ENCODE data around the gene PCCB. TPM values are rescaled to one million over a fixed set of nuclear protein-coding genes. Genes with fewer than 3 reads are reported as not detected.

PCCB gene
- total and polyA plus RNA-seq, 2 donors (not counting 1 experiment from before 2014, with no cell fraction given), result 12.1 to 15.5 TPM

GRCh38 chr3:136292500-136292899 is 42.4 kb downstream of the PCCB start:
- ATAC-seq (ENCODE audit: low read depth), result no peak
- Histone ChIP-seq H3K36me3 (replicated peaks in 1 of 2; ENCODE audit: control extremely low read depth in 1 of 2, control insufficient read depth in 1 of 2, extremely low read depth in 1 of 2, insufficient read depth in 2 of 2, low read length in 1 of 2) (peaks cover 3 to 27% of the 10 kb centered on the region in 2 experiments), H3K9me3 (ENCODE audit: control extremely low read depth in 1 of 3, control insufficient read depth in 2 of 3, insufficient read depth in 1 of 3, low read length in 2 of 3) (no peaks in the 10 kb centered on the region), H3K79me2 (ENCODE audit: control insufficient read depth, insufficient read depth, low read length) (peaks cover 4% of the 10 kb centered on the region), H3K4me1 (ENCODE audit: control insufficient read depth in 2 of 2, insufficient read depth in 2 of 2, low read length in 2 of 2) (no peaks in the 10 kb centered on the region), H3K27ac (ENCODE audit: low read length in 2 of 2) (no peak overlapping the region), H3K4me2 (replicated peaks; ENCODE audit: low read depth, low read length, poor library complexity, severe bottlenecking) (no peak overlapping the region), H4K20me1 (ENCODE audit: control insufficient read depth, insufficient read depth, low read length, poor library complexity, severe bottlenecking) (no peaks in the 10 kb centered on the region), H3K27me3 (replicated peaks in 1 of 4; ENCODE audit: control extremely low read depth in 1 of 4, control insufficient read depth in 3 of 4, insufficient read depth in 4 of 4, low read length in 3 of 4) (no peaks in the 10 kb centered on the region), H2AFZ (ENCODE audit: insufficient read depth, low read depth, low read length, poor library complexity, severe bottlenecking) (no peak overlapping the region), H3K9ac (ENCODE audit: low read length) (no peak overlapping the region), H3K4me3 (ENCODE audit: control extremely low read depth in 1 of 5, extremely low read depth in 1 of 5, insufficient read depth in 1 of 5, low read depth in 2 of 5, low read length in 4 of 5) (no peak overlapping the region)
- Mint-ChIP-seq H3K27ac (no peak overlapping the region), H3K4me3 (no peak overlapping the region), H3K9me3 (ENCODE audit: insufficient read depth) (no peaks in the 10 kb centered on the region), H3K4me1 (peaks cover 3% of the 10 kb centered on the region), H3K27me3 (no peaks in the 10 kb centered on the region)
- DNase-seq, result no peak
- no peak for TF ChIP-seq EZH2 (IDR thresholded peaks at IDR 0.05; ENCODE audit: borderline replicate concordance, insufficient read depth, low read depth, low read length, poor library complexity, severe bottlenecking)
- TF ChIP-seq, protein P1, sequence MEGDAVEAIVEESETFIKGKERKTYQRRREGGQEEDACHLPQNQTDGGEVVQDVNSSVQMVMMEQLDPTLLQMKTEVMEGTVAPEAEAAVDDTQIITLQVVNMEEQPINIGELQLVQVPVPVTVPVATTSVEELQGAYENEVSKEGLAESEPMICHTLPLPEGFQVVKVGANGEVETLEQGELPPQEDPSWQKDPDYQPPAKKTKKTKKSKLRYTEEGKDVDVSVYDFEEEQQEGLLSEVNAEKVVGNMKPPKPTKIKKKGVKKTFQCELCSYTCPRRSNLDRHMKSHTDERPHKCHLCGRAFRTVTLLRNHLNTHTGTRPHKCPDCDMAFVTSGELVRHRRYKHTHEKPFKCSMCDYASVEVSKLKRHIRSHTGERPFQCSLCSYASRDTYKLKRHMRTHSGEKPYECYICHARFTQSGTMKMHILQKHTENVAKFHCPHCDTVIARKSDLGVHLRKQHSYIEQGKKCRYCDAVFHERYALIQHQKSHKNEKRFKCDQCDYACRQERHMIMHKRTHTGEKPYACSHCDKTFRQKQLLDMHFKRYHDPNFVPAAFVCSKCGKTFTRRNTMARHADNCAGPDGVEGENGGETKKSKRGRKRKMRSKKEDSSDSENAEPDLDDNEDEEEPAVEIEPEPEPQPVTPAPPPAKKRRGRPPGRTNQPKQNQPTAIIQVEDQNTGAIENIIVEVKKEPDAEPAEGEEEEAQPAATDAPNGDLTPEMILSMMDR (IDR thresholded peaks at IDR 0.05), result no peak
- intact Hi-C loops (cut with micrococcal nuclease), result no loop called here
- POLR2A ChIA-PET, result no interaction called here
- CTCF ChIA-PET, result no interaction called here
- no CpG with 5 or more reads among the region's 1 CpG for WGBS (ENCODE audit: insufficient coverage)

GRCh38 chr3:136293279-136293678 is 43.1 kb downstream of the PCCB start:
- no peak overlapping the region for H3K27ac Mint-ChIP-seq
- intact Hi-C loops (cut with micrococcal nuclease), result no loop called here
- H3K9ac ChIP-seq (ENCODE audit: low read length), result no peak overlapping the region
- TF ChIP-seq, protein P1 (IDR thresholded peaks at IDR 0.05), result no peak
- no peak for TF ChIP-seq EZH2 (IDR thresholded peaks at IDR 0.05; ENCODE audit: borderline replicate concordance, insufficient read depth, low read depth, low read length, poor library complexity, severe bottlenecking)
- no peak overlapping the region for H3K4me3 Mint-ChIP-seq
- no peaks in the 10 kb centered on the region for H3K9me3 ChIP-seq (ENCODE audit: control extremely low read depth in 1 of 3, control insufficient read depth in 2 of 3, insufficient read depth in 1 of 3, low read length in 2 of 3)
- no peak overlapping the region for H3K27ac ChIP-seq (ENCODE audit: low read length in 2 of 2)
- no peak overlapping the region for H2AFZ ChIP-seq (ENCODE audit: insufficient read depth, low read depth, low read length, poor library complexity, severe bottlenecking)
- ChIA-PET POLR2A (no interaction called here), CTCF (no interaction called here)
- 100% methylated on average over 2 of the region's 2 CpGs for WGBS (ENCODE audit: insufficient coverage)
- H3K4me2 ChIP-seq (replicated peaks; ENCODE audit: low read depth, low read length, poor library complexity, severe bottlenecking), result no peak overlapping the region
- H3K4me1 ChIP-seq (ENCODE audit: control insufficient read depth in 2 of 2, insufficient read depth in 2 of 2, low read length in 2 of 2), result no peaks in the 10 kb centered on the region
- H4K20me1 ChIP-seq (ENCODE audit: control insufficient read depth, insufficient read depth, low read length, poor library complexity, severe bottlenecking), result no peaks in the 10 kb centered on the region
- no peak overlapping the region for H3K4me3 ChIP-seq (ENCODE audit: control extremely low read depth in 1 of 5, extremely low read depth in 1 of 5, insufficient read depth in 1 of 5, low read depth in 2 of 5, low read length in 4 of 5)
- peaks cover 4% of the 10 kb centered on the region for H3K79me2 ChIP-seq (ENCODE audit: control insufficient read depth, insufficient read depth, low read length)
- H3K36me3 ChIP-seq (replicated peaks in 1 of 2; ENCODE audit: control extremely low read depth in 1 of 2, control insufficient read depth in 1 of 2, extremely low read depth in 1 of 2, insufficient read depth in 2 of 2, low read length in 1 of 2), result peaks cover 6 to 28% of the 10 kb centered on the region in 2 experiments
- no peaks in the 10 kb centered on the region for H3K4me1 Mint-ChIP-seq
- H3K9me3 Mint-ChIP-seq (ENCODE audit: insufficient read depth), result no peaks in the 10 kb centered on the region
- DNase-seq (no peak), ATAC-seq (ENCODE audit: low read depth) (no peak)
- H3K27me3 Mint-ChIP-seq, result no peaks in the 10 kb centered on the region
- no peaks in the 10 kb centered on the region for H3K27me3 ChIP-seq (replicated peaks in 1 of 4; ENCODE audit: control extremely low read depth in 1 of 4, control insufficient read depth in 3 of 4, insufficient read depth in 4 of 4, low read length in 3 of 4)

Measured in B cell (primary cell).